Measurements from ENCODE around the gene EYA2. TPM values are rescaled to one million over a fixed set of nuclear protein-coding genes. Genes with fewer than 3 reads are reported as not detected.
"Not testable (repeated sequence)": the region's sequence is repeated elsewhere in the genome, so short reads cannot be mapped to it uniquely, and the experiment has no call there.

The EYA2 gene
- polyA plus RNA-seq, 1 donor, result 2.7 TPM

DNA sequence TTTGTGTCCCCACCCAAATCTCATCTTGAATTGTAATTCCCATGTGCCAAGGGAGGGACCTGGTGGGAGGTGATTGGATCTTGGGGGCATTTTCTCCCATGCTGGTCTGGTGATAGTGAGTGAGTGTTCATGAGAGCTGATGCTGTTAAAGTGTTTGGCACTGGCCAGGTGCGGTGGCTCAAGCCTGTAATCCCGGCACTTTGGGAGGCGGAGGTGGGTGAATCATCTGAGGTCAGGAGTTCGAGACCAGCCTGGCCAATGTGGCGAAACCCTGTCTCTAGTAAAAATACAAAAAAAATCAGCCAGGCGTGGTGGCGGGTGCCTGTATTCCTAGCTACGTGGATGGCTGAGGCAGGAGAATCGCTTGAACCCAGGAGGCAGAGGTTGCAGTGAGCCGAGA is 37.8 kb downstream of the EYA2 start:
- not testable (repeated sequence) for DNase-seq

DNA sequence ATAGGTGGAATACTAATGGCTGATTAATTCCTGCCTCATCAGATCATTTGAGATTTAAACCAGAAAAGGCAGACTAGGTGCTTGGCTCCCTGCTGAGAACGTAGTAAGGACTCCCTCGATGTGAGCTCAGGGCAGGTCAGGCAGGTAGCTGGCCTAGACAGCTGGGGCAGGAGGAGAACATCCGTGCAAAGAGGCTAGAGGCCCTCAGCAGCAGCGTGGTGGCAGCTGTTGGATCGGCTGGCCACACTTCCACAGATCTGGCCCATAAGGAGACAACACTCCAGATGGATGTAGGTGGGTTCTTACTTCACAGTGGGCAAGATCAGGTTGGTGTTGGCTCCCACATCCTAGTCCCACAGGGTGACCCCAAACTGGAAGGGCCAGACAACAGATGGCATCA is 38.5 kb downstream of the EYA2 start:
- DNase-seq, result no peak

DNA sequence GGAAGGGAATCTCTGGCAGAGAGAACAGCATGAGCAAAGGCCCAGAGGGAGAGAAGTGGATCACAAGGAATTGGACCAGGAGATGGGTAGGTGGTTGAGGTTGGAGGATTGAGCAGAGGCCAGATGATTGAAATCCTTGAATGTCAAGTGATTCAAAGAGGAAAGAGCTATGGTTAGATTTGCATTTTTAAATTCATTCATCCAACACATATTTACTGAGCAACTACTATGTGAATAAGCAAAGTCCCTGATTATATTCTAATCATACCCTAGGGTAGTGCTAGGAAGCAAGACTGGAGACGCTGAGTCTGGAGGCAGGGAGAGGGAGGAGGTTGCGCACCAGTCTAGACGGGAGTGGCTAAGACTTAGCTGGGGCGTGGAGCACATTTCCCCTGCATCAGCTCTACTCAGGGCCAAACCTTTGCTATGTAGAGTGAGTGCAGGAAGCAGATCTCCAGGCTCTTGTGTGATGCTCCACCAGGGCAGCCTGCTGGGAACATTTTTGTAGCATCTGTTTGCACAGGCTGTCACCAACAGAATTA is 40.2 kb downstream of the EYA2 start:
- no peak for DNase-seq

DNA sequence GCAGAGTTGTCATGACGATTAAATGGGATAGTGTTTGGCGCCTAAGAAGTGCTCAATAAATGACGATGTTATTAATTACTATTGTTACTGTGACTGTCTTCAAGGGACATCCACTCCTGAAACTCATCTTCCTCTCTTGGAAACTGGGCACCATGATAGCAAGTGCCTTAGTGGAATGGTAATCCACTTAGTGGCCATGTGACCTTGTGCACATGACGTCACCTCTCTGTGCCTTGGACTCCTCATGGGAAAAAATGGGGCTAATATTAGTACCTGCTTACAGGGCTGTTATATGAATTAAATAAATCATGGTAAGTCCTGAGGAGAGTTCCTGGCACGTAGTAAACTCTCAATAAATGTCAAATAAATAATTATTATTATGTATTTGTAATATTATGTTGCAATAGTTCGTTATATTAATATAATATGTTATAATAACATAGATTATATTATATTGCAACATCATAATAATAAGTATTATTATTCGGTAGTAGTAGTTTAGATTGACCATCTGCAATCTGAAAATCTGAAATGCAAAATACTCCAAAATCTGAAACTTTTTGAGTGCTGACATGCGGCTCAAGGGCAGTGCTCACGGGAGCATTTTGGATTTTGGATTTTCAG is 40.9 kb downstream of the EYA2 start:
- DNase-seq, result no peak

DNA sequence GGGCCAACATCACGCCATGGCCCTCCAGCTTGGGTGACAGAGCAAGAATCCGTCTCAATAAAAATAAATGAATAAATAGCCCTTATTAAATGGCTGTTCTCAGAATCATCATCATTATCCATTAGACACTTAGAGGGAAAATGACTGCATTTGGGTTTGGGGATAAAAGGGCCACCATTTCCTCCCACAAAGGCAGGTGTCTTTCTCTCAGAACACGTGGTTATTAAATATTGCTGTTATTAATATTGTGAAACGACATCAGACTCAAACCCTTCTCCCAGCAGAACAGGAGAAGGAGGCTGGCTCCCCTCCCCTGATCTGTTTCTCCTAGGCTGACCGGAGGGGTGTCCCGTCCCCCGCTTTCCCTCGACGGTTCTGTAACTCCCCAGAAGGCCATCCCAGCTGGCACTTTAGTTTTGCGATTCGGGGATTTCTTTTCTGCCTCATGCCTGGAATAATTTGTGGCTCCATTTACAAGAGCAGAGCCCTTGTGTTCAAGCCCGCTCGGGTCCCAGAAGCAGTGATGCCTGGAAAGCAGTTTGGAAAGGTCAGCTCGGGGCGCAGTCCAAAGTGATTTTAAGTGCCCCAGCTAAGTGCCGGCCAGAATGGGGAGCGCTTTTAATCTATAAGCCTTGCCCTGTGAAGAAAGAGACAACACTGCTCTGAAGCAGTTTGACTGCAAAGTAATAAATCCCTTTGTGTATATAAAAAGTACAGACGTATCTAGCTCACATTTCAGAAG is 41.9 kb downstream of the EYA2 start:
- DNase-seq, result no peak

DNA sequence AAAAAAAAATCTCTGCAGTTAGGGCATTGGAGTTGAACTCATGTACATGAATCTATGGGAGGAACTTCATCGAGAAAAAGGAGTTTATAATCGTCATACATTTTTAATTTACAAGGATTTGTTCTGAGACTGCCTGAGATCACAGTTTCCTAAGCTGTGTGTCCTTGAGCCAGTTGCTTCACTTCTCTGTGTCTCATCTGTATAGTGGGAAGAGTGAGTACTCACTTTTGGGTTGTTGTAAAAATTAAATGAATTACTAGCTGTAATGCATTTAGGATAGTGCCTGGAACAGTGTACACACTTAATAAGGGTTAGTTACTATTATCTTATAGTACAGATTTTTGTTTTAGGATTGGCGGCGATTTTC is 42.5 kb downstream of the EYA2 start:
- DNase-seq, result no peak

DNA sequence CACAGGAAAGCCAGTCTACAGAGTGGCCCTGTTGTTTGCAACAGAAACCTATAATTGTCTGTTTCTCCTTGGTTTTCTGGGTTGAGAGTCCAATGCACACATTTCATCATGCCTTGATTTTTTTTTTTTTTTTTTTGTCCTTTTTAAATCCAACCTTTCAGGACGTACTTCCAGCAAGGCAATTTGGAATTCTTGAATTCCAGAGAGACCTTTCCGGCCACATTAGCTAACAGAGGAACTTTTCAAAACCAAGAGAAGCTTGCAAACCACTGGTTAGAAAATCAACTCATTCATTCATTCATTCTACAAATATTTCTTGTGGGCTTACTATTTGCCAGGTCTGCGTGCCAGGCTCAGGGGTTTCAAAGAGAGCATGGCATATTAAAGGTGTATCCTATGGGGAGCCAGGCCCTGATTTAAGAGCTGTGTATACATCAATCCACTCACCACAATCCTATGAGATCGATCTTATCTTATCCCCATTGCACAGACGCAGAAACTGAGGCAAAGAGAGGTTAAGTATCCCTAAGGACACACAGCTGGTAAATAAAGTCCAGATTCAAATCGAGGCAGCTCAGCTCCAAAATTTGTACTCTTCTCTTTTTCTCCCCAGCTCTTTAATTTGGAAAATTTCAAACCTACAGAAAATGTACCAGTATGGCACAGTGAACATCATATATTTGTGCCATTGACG is 43.0 kb downstream of the EYA2 start:
- no peak for DNase-seq

DNA sequence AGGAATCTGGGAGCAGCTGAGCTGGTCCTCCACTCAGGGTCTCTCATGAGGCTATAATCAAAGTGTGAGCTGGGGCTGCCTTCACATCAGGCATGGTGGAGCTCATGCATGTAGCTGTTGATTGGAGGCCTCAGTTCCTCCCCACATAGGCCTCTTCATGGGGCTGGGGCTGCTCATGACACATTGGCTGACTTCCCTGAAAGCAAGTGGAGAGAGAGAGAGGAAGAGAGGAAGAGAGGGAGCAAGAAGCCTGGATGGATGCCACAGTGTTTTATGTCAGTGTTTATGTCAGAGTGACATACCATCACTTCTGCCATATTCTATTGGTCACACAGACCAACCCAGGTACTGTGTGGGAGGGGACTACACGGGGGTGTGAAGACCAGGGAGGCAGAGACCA is 43.8 kb downstream of the EYA2 start:
- no peak for DNase-seq

DNA sequence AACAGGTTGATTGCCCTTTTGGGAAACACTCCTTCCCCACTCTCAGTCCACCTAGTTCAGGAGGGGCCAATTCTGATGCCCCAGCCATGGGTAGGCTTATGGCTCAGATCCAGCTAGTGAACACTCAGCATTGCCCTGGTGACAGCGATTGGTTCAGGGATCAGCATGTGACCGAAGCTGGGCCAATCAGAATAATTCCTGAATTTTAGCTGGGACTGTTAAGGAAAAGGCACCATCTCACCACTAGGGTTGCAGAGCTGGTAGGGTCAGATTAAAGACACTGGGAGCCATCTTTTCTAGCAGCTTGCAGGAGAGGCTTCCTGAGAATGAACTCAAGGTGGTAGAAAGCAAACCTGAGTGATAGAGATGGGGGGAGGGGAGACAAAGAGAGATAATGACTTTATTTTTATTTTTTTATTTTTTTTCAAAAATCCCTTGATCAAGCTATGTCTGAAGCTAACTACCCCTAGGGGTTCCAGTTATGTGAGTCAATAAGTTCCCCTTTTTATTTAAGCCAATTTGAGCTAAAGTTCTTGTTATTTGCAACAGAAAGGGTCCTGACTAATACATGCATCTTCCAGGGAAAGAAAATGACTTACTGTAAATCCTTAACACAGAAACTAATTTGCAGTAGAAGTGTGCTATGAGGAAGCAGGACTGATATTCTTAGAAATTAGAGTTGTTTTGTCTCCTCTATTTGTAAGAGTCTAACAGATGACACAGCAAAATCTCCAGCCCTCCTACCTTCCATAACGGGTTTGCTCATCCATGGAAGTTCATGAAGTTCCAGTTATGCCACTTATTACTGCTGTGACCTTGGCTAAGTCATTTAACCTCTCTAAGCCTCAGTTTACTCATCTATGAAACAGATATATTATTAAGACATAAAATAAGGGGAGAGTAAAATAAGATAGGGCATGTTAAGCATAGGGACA is 44.7 kb downstream of the EYA2 start:
- DNase-seq, result no peak

DNA sequence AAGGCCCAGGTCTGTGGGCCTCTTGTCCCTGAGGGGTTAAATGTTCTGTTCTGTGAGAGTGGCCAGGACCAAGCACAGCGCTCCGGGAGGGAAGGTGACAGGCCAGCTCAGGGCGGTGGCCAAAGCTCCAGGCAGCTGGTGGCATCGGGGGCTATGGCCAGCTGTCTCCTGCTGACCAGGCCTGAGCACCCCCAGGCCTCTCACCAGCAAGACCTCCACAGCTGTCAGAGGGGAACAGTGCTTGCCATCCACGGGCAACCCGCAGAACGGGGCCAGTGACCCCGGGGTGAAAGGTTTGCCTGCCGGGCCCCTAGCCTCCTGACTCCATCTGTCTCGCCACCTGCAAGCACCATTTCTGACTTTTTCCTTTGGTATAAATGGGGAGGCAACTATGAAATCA is 46.0 kb downstream of the EYA2 start:
- no peak for DNase-seq

DNA sequence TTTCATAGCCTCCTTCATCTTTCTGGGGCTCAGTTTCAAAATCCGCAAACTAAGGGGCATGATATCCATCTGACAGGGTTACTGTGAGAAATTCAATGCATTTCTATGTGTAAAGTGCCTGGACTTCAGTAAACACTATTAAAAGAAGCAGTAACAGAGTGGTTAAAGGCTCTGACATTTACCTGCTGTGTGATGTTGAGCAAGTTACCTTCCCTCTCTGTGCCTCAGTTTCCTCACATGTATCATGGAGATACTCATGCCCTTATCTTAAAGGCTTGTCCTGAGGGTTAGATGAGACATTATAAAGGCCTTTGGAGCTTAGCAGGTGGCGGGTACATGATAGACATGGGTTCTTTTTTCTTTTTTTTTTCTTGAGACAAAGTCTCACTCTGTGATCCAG is 46.8 kb downstream of the EYA2 start:
- no peak for DNase-seq

DNA sequence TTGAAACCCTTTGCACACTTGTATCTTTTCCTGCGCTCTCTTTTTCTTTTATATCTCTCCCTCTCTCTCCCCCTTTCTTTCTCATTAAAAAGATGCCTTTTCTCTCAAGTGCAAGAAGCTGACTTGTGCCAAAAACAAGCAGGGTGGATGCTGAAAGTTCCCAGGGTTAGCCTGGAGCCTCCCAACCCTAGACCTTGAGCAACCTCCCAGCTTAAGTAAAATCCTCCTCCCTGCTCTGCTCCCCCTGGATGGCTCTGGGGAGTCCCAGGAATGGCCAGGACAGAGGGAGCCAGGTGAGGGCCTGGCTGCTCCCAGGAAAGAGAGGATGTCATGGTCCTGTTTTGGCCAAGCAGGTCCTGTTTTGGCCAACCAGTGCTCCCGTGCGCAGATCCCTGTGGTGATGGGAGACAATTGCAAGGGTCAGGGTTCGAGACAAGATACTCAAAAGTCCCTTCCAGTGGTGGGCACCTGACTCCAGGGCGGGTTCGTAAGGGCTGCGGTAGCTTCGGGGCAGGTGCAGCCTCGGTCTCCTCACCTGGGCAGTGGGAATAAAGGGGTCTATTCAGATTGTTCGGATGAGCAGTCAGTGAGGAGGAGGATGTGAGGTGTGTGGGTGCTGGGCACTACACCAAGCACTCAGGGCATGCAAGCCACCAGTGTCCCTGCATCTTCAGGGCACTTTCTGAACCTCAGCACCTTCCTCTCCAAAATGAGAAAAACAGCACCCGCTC is 49.4 kb downstream of the EYA2 start:
- DNase-seq, result no peak

DNA sequence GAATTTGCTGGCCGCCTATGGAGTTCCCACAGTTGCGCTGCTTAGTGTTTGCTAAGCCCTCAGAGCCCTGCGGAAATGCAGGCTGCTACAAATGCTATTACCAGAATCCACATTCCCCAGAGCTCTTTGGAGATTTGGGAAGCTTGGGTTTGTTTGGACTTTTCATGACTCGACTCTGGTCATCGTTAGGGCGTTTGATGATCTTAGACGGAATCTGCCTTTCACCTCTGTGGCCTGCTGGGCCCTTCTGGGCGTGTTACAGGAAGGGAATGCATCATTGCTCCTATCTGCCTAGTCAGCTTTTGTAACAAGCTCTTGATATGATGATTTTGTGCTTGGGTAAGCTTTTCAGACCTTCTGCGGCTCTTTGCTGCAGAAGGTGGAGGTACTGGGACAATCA is 50.8 kb downstream of the EYA2 start:
- no peak for DNase-seq

DNA sequence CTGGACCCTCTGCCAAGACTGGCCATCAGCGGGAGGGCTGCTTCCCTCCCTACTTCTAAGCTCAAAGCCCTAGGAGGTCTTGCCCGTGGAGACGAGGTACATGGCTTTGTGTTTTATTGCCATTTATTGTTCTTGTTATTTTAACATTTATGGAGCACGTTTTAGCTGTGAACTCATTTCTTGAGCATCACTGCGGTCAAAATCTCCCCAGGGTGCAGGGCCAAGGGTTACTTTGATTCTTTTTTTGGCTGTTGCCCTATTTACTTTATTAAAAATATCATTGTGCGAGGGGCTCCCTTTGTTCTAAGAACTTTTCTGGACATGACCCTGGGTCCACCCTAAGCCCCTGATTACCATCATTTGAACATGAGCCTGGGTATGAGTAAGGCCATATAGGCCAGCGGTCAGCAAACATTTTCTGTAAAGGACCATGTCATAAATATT is 51.6 kb downstream of the EYA2 start:
- no peak for DNase-seq

DNA sequence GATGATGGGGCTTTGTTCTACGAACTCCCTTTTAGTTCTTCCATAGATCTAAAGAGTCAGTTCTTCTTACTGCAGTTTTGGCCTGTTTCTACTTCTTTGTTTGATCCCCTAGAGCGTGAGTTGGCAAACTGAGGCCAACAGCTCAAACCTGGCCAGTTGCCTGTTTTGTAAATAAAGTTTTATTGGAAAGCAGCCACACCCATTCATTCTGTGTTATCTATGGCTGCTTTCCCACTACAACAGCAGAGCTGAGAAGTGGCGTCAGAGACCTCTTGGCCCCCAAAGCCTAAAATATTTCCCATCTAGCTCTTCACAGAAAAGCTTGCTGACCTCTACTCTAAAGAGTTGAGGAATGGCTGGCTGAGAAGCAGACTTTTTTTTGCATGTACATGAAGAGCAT is 52.2 kb downstream of the EYA2 start:
- no peak for DNase-seq

DNA sequence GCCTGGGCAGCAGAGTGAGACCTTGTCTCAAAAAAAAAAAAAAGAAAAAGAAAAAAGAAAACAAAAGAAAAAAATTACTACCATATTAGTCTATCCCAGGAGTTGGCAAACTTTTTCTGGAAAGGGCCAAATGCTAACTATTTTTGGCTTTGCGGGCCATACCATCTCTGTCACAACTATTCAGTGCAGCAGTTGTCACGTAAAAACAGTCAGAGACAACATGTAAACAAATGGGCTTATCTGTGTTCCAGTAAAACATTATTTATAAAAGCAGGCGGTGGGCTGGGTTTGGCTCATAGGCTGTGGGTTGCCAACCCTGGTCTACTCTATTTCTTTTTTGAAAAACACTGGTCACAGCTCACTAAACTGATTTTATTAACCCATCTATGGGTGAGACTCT is 53.4 kb downstream of the EYA2 start:
- DNase-seq, result no peak

DNA sequence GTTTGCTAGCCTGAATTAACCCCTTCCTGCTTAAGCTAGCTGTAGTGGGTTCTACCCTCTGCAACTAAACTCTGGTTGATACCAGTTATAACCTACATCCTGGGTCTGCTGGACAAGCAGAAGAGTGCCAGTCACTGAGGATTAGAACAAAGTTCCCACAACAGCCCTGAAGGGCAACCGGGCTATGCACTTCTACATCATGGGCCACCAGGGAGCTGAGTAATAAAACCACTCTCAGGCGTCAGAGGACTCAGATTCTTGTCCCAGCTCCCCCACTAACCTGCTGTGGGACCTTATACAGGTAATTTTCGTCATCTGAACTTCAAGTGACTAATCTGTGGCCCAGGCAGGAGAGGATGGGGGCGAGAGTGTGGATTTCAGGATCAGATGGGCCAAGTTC is 56.8 kb downstream of the EYA2 start:
- no peak for DNase-seq

DNA sequence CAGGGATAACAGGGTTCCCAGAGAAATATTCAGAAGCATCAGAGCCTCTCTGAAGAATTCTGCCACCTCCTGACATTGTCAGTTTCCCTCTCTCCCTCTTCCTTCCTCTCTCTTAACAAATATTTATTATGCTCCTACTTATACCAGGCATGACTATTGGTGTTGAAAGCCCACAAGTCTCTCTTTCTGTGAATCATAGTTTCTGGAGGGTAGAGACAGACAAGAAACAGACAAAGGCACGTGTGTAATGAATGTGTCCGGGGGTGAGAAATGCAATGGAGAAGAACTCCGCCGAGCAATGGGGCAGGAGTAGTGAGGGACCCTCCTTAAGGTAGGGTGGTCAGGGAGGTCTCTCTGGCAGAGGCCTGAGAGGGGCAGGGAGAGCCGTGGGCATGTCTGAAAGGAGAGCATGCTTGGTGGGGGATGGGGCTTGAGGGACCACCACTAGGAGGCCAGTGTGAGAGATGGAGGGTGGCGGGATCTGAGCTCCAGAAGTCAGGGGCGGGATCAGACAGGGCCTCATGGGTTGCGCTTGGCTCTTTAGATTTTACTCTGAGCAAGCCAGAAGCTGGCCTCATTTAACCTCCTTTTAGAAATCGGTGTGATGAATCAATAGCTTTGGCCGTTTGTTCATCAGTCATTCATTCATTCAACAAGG is 57.3 kb downstream of the EYA2 start:
- DNase-seq, result no peak

DNA sequence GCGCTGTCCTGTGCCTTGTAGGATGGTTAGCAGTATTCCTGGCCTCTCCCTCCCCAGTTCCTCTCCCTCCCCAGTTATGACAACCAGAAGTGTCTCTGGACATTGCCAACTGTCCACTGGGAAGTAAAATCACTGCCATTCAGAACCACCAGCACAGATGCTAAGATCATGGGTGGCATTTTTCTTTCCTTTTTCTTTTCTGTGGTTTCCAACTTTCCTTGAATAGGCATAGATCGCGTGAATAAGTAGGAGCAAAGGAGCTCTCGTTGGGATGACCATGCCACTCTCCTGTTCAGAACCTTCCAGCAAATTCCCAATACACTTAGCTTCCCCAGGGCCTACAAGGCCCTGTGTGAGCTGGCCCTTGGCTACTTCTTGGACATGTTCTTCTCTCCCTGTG is 59.0 kb downstream of the EYA2 start:
- DNase-seq, result no peak

DNA sequence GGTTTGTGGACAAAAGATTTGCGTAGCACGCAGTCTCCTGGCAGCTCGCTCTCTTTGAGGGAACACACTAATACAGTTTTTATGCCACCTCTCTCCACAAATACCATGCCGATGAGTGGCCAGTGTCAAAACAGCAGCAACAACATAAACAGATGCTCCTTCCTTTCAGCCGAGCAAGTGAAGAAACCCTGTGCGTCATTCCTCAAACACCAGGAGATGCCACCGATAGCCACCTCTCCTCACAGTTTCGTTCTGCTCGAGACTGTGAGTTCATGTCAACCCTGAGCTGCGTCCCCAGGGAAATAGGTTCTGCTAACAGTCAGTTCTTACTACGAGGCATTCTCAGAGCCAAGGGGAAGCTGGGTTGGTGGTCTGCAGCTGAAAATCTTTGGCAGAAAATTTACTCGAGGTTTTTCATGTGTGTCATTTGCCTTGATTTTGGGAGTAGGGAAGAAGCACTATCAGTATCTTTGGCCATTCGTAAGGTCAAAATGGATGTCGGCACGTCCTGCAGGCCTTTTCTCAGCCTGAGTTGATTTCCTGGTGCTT is 59.9 kb downstream of the EYA2 start:
- DNase-seq, result no peak
